H9 (cell line): ENCODE data around the gene STMN3. TPM values are rescaled to one million over a fixed set of nuclear protein-coding genes. Genes with fewer than 3 reads are reported as not detected.

Source experiments
- DNase-seq: peaks from one replicate; pipeline ENCODE4 v3.0.0-alpha.2; 2017
- H2AFZ ChIP-seq: one replicate; pipeline ENCODE4 v1.6.1; 2013; ENCODE audit warnings: mild to moderate bottlenecking, low read length, control low read depth, moderate library complexity
- H2AK5ac ChIP-seq: 2 replicates; pipeline ENCODE4 v1.6.1; 2013; ENCODE audit warnings: low read length, control low read depth, mixed read lengths; ENCODE audit not compliant: insufficient read length
- H2BK120ac ChIP-seq: one replicate; pipeline ENCODE4 v1.6.1; 2013; ENCODE audit warnings: low read depth, mild to moderate bottlenecking, low read length, control low read depth, inconsistent platforms; ENCODE audit not compliant: poor library complexity, severe bottlenecking
- H2BK12ac ChIP-seq: 2 replicates; pipeline ENCODE4 v1.6.1; 2013; ENCODE audit warnings: low read length, control low read depth, mixed read lengths, low read depth; ENCODE audit not compliant: insufficient read length
- H2BK15ac ChIP-seq: 2 replicates; pipeline ENCODE4 v1.6.1; 2013; ENCODE audit warnings: low read depth, low read length, control low read depth
- H2BK20ac ChIP-seq: one replicate; pipeline ENCODE4 v1.6.1; 2013; ENCODE audit warnings: low read depth, mild to moderate bottlenecking, low read length, control low read depth, inconsistent platforms; ENCODE audit not compliant: poor library complexity, severe bottlenecking
- H2BK5ac ChIP-seq: 2 replicates; pipeline ENCODE4 v1.6.1; 2013; ENCODE audit warnings: low read length, control low read depth, mixed read lengths; ENCODE audit not compliant: insufficient read length
- H3K14ac ChIP-seq: 2 replicates; pipeline ENCODE4 v1.6.1; 2013; ENCODE audit warnings: low read length, control low read depth; ENCODE audit not compliant: insufficient read depth
- H3K18ac ChIP-seq: 2 replicates; pipeline ENCODE4 v1.6.1; 2013; ENCODE audit warnings: low read depth, mild to moderate bottlenecking, mixed read lengths, low read length, control low read depth; ENCODE audit not compliant: insufficient read length
- H3K23ac ChIP-seq: 2 replicates; pipeline ENCODE4 v1.6.1; 2013; ENCODE audit warnings: low read length, control low read depth, mixed read lengths, low read depth; ENCODE audit not compliant: insufficient read length
- H3K23me2 ChIP-seq: 2 replicates; pipeline ENCODE4 v1.6.1; 2013; ENCODE audit warnings: low read depth, mild to moderate bottlenecking, mixed read lengths, low read length, control low read depth; ENCODE audit not compliant: insufficient read length, poor library complexity, severe bottlenecking
- H3K27ac ChIP-seq: 2 replicates; pipeline ENCODE4 v1.5.1; 2013; ENCODE audit warnings: low read length, control low read depth, mixed read lengths, low read depth; ENCODE audit not compliant: insufficient read length
- H3K27me3 ChIP-seq: 2 replicates; pipeline ENCODE4 v1.6.1; 2013; ENCODE audit warnings: low read length, control low read depth, inconsistent platforms; ENCODE audit not compliant: insufficient read depth
- H3K4ac ChIP-seq: 2 replicates; pipeline ENCODE4 v1.6.1; 2013; ENCODE audit warnings: low read depth, mild to moderate bottlenecking, control low read depth, inconsistent platforms, low read length, moderate library complexity
- H3K4me1 ChIP-seq: 2 replicates; pipeline ENCODE4 v1.6.1; 2013; ENCODE audit warnings: low read length, control low read depth, inconsistent platforms; ENCODE audit not compliant: insufficient read depth
- H3K4me2 ChIP-seq: 2 replicates; pipeline ENCODE4 v1.6.1; 2013; ENCODE audit warnings: low read length, control low read depth, mixed read lengths; ENCODE audit not compliant: insufficient read length, insufficient read depth
- H3K56ac ChIP-seq: 2 replicates; pipeline ENCODE4 v1.6.1; 2013; ENCODE audit warnings: low read depth, mild to moderate bottlenecking, mixed read lengths, low read length, control low read depth; ENCODE audit not compliant: insufficient read length
- H3K79me1 ChIP-seq: 2 replicates; pipeline ENCODE4 v1.6.1; 2013; ENCODE audit warnings: low read depth, mild to moderate bottlenecking, moderate library complexity, low read length, control low read depth, inconsistent platforms; ENCODE audit not compliant: insufficient read depth, poor library complexity, severe bottlenecking
- H3K79me2 ChIP-seq: 2 replicates; pipeline ENCODE4 v1.6.1; 2013; ENCODE audit warnings: low read length, control low read depth, inconsistent platforms; ENCODE audit not compliant: insufficient read depth
- H3K9ac ChIP-seq: 2 replicates; pipeline ENCODE4 v1.6.1; 2013; ENCODE audit warnings: low read length, control low read depth, mixed read lengths; ENCODE audit not compliant: insufficient read length; ENCODE audit errors: extremely low read depth
- H3K9me3 ChIP-seq: one replicate; pipeline ENCODE4 v1.6.1; 2013; ENCODE audit warnings: low read depth, low read length, inconsistent platforms; ENCODE audit not compliant: control insufficient read depth
- H3T11ph ChIP-seq: one replicate; pipeline ENCODE4 v1.6.1; 2013; ENCODE audit warnings: mild to moderate bottlenecking, low read length, control low read depth, inconsistent platforms
- H4K20me1 ChIP-seq: one replicate; pipeline ENCODE4 v1.6.1; 2013; ENCODE audit not compliant: control insufficient read depth, insufficient read length, insufficient read depth
- H4K5ac ChIP-seq: 2 replicates; pipeline ENCODE4 v1.6.1; 2013; ENCODE audit warnings: low read depth, mild to moderate bottlenecking, mixed read lengths, low read length, control low read depth; ENCODE audit not compliant: insufficient read length
- H4K8ac ChIP-seq: replicated peaks from 2 replicates; pipeline ENCODE4 v1.6.1; 2013; ENCODE audit warnings: low read length, control low read depth, mixed read lengths, low read depth; ENCODE audit not compliant: insufficient read length
- H4K91ac ChIP-seq: 2 replicates; pipeline ENCODE4 v1.6.1; 2013; ENCODE audit warnings: low read depth, mild to moderate bottlenecking, moderate library complexity, mixed read lengths, low read length, control low read depth; ENCODE audit not compliant: insufficient read length
- H3K27ac Mint-ChIP-seq, 3 experiments: 2 replicates in 2 of 3; 3 replicates in 1 of 3; pipeline ENCODE4 v1.8.0; 2020 to 2021; ENCODE audit warnings: mixed read lengths in 3 of 3, mild to moderate bottlenecking in 1 of 3, moderate library complexity in 1 of 3
- H3K27me3 Mint-ChIP-seq: 2 replicates; pipeline ENCODE4 v1.8.0; 2021; ENCODE audit warnings: low read depth, mild to moderate bottlenecking, moderate library complexity, mixed read lengths
- H3K36me3 Mint-ChIP-seq, 3 experiments: 2 replicates in 2 of 3; 3 replicates in 1 of 3; pipeline ENCODE4 v1.8.0; 2020 to 2021; ENCODE audit warnings: low read depth in 3 of 3, mixed read lengths in 3 of 3; ENCODE audit not compliant: insufficient read depth in 1 of 3
- H3K4me1 Mint-ChIP-seq, 2 experiments: 2 replicates each; pipeline ENCODE4 v1.8.0; 2020; ENCODE audit warnings: mixed read lengths in 2 of 2
- H3K4me3 Mint-ChIP-seq, 2 experiments: 2 replicates in 1 of 2; 3 replicates in 1 of 2; pipeline ENCODE4 v1.8.0; 2020 to 2021; ENCODE audit warnings: mild to moderate bottlenecking in 2 of 2, mixed read lengths in 2 of 2, moderate library complexity in 1 of 2
- H3K9me3 Mint-ChIP-seq, 2 experiments: 2 replicates in 1 of 2; 3 replicates in 1 of 2; pipeline ENCODE4 v1.8.0; 2020; ENCODE audit warnings: mild to moderate bottlenecking in 2 of 2, mixed read lengths in 2 of 2, moderate library complexity in 1 of 2
- WGBS: extraction: QIAGEN DNeasy Blood & Tissue Kit; methylation state at CpG from one replicate; pipeline ENCODE4 v1.1.7; 2013; ENCODE audit warnings: missing lambda C conversion rate, low lambda C conversion rate, mixed read lengths; ENCODE audit not compliant: insufficient read length; ENCODE audit errors: extremely low coverage; 5-methylcytosine and 5-hydroxymethylcytosine counted together
- total RNA-seq: library from RNA; stranded (reverse); gene quantifications from 2 replicates; pipeline ENCODE4 v1.2.1, GENCODE V29; 2021
- TF ChIP-seq, protein P1 (sequence below): fragments of 200-600 bp; sonication (generic); conservative IDR thresholded peaks from 3 replicates; pipeline ENCODE4 v1.8.0; 2021; ENCODE audit warnings: antibody characterized with exemption, mild to moderate bottlenecking

The STMN3 gene
- total RNA-seq, 1 experiment from 2014 or later, result 54.0 TPM

DNA sequence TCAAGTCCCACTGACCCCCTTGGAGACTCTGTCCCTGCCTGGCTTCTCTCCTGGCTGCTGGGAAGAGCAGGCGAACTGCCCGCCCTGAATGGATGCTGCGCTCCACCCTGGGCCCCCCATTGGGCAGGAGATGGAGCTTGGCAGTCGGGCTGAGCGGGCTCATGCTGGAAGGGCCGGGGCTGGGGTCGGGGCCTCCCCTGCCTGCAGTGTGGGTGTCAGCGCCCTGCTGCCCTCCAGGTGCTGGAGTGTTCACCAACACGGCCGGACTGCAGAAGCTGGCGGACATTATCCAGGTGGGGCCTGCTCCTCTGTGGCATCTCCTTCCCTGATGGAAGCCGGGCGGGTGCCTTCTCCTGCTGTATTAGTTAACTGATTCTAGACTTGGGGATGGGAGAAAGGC lies 27.2 kb upstream of the STMN3 start:
- no peak for DNase-seq
- Histone ChIP-seq H2BK5ac (no peak overlapping the region), H3K9me3 (no peaks in the 10 kb centered on the region), H4K8ac (no peak overlapping the region), H3K18ac (no peak overlapping the region), H3K27ac (no peak overlapping the region), H2AK5ac (no peak overlapping the region), H3K14ac (no peak overlapping the region; the same call in 1 of the 2 replicates), H3K4me1 (no peaks in the 10 kb centered on the region), H3K4ac (no peak overlapping the region), H4K91ac (no peak overlapping the region), H4K5ac (no peak overlapping the region), H3K27me3 (no peaks in the 10 kb centered on the region), H4K20me1 (no peaks in the 10 kb centered on the region), H3K9ac (no peak overlapping the region), H2BK120ac (no peak overlapping the region), H2BK12ac (no peak overlapping the region), H3K23ac (no peak overlapping the region), H3K23me2 (no peaks in the 10 kb centered on the region), H2BK15ac (no peak overlapping the region), H3K79me2 (no peaks in the 10 kb centered on the region), H2BK20ac (no peak overlapping the region), H2AFZ (no peak overlapping the region), H3K79me1 (no peaks in the 10 kb centered on the region), H3K56ac (no peak overlapping the region), H3K4me2 (no peak overlapping the region), H3T11ph (no peak overlapping the region)
- H3K4me1 Mint-ChIP-seq, result no peaks in the 10 kb centered on the region
- no CpG with 5 or more reads among the region's 13 CpGs for WGBS
- peaks cover 12 to 26% (median 23%) of the 10 kb centered on the region in 3 experiments; a peak in 6 of 7 replicates for H3K36me3 Mint-ChIP-seq
- H3K27ac Mint-ChIP-seq, result no peak overlapping the region
- no peak overlapping the region for H3K4me3 Mint-ChIP-seq
- H3K27me3 Mint-ChIP-seq, result no peaks in the 10 kb centered on the region
- TF ChIP-seq, protein P1, sequence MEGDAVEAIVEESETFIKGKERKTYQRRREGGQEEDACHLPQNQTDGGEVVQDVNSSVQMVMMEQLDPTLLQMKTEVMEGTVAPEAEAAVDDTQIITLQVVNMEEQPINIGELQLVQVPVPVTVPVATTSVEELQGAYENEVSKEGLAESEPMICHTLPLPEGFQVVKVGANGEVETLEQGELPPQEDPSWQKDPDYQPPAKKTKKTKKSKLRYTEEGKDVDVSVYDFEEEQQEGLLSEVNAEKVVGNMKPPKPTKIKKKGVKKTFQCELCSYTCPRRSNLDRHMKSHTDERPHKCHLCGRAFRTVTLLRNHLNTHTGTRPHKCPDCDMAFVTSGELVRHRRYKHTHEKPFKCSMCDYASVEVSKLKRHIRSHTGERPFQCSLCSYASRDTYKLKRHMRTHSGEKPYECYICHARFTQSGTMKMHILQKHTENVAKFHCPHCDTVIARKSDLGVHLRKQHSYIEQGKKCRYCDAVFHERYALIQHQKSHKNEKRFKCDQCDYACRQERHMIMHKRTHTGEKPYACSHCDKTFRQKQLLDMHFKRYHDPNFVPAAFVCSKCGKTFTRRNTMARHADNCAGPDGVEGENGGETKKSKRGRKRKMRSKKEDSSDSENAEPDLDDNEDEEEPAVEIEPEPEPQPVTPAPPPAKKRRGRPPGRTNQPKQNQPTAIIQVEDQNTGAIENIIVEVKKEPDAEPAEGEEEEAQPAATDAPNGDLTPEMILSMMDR, result no peak
- H3K9me3 Mint-ChIP-seq, result no peaks in the 10 kb centered on the region; a peak in 1 of 5 replicates
